GM18907 (cell line): Measurements from ENCODE around the gene NR5A1.

Experiments
- ATAC-seq: cut with Tn5 transposase; IDR thresholded peaks from one replicate; pipeline ENCODE4 v1.9.1; 2021; ENCODE audit warnings: mild to moderate bottlenecking, moderate library complexity; ENCODE audit not compliant: unreplicated experiment

NR5A1 gene

DNA sequence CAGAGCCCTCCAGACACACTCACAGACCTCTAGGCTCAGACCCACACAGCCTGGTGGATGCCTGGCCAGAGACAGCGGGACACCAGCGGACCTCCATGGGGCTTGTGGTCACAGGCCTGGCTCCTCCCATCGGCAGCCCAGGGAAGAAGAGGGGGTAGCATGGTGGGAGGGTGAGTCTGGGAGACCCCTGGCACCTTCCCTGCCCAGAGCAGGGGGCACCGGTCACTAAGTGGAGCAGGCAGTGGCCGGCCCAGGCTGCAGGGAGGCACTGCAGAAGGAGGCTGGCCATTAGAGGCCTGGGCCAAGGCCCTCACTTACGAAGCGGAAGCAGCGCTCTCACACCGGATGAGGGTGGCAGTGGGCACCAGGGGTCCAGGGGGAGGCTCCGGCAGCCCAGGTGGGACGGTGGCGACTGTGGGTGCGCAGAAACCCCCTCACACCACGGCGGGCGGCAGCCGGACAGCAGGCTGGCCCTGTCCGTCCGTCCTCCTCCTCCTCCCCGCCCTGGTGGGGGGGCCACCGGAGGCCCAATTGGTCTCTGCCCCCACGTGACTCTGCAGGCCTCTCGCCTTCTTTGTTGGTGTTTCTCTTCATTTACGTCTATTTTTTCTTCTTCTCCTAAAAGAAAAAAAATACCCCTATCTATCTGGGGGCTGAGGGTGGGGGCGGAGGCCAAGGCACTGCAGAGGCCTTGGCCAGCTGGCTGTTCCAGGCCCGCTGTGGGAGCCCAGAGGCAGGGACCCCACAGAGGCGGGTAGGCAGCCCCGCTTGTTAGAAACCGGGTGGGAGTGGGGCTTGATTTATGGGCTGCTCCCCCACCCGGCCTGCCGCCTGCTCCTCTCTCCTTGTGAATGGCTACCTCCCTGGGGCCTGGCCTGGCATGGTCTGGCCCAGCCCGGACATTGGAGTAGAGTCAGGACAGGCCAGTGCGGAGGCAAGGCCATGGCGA, at the start of gene NR5A1:
TSS of gene NR5A1 (minus strand) at position 469 of the 949 bp plus-strand sequence. CDS start 4,004 bp downstream, outside the sequence.
- no peak for ATAC-seq

DNA sequence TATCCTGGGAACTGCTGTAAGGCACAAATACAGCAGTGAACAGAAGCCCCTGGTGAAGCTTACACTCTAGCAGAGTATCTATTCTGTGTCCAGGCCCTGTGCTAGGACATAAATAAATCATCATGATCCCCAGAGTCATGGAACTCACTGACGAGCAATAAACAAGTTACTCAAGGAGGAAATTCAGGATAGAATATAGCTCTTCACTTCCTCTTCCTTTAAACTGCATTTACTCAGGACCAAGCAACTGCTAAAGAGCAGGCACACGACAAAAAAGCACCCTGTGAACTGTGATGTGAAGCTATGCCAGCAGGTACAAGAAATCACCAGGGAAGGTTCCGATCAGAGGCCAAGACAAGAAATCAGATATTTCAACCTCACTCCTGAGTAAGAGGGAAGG, 47.8 kb upstream of the NR5A1 start:
- ATAC-seq, result no peak

DNA sequence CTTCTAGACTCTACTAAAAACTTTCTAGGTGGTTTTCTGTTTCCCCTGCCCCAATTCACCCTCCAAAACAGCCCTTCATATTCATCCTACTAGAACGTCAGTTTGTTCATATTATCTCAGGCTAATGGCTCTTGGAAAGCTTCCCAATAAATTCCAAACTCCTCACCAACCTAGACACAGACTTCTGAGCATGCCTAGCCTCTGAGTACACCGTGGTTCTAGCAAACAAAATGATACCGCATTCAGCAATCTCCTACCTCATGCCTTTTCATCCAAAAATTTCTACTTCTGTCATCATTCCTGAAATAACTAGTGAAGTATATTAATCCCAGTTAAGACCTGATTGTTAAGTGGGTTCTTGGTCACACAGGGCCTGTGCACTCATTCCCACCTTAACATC, 46.5 kb upstream of the NR5A1 start:
- no peak for ATAC-seq

DNA sequence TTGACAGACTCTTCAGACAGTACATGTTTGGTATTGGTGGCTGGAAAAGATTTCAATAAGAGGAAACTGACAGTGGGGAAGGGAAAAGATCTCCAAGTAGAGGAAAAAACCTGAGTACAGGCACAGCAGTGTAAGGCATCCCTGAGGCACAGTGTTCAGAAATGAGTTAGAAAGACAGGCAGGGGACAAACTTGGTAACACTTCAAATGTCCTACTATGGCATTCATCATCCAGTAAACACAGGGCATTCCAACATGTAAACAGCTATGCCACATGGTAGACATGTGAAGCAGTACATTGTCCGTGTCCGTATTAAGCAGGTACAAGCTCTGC, 45.0 kb upstream of the NR5A1 start:
- no peak for ATAC-seq

DNA sequence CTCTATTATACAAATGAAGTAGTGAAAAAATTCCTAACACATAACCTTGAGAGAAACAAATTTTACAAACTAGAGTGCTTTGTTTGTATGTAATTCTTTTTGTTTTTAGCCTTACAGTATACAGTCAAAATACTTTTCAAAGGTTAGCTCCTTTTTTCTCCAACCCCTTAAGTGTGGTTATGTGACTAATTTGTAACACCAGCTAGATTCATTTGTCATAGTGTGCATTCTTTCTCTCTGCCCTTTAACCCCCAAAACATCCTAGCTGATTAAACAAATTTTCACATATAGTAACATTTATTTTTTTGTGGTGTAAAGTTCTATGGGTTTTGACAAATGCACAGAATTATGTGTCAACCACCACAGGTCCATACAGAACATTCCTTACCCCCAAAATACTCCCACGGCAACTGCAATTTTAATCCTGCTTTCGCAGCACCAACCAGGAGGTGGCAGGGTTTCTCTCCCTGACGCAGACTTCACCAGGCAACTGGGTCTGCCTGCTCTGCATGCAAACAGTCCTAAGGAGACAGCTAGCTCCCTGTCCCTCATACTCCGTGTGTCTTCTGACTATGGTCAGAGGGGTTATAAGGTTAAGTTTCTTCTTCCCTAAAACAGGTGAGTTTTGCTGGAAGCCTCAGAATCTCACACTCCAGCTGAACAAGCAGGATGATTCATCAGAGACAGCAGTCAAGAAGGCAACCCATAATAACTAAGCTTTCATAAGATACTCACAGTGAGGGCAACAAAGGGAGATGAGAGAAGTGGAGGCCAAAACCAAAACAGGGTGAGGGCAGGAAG, 44.5 kb upstream of the NR5A1 start:
- ATAC-seq, result no peak

DNA sequence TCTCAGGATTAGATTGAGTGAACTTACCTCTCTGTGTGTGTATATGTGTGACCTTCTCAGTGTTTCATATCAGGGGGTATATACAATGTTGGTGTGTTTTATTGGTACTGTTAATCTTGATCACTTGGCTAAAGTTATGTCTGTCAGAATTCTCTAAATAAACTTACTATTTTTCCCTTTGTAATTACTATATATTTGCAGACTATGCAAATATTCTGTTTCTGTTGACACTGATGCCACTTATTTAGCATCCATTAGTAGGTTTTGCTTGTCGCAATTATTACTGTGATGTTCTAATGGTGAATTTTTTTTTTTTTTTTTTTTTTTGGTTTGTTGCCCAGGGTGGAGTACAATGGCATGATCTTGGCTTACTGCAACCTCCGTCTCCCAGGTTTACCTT, 42.9 kb upstream of the NR5A1 start:
- no peak for ATAC-seq

DNA sequence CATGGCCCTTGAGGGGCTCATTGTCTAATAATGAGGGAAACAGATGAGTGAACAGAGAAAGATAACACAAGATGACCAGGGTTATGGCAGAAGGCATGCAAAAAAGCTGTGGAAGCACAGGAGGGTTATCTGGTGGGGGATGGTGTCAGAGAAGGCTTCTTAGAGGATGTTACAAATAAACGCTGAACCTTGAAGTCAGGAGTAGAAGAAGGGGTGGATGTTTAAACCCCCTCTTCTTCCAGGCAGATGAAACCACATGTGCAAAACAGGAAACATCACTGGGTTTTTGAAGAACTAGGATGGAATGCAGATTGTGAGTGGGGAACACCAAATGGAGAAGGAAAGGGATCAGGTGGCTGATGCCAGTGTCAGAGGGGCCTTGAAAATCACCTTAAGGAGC, 41.8 kb upstream of the NR5A1 start:
- ATAC-seq, result no peak

DNA sequence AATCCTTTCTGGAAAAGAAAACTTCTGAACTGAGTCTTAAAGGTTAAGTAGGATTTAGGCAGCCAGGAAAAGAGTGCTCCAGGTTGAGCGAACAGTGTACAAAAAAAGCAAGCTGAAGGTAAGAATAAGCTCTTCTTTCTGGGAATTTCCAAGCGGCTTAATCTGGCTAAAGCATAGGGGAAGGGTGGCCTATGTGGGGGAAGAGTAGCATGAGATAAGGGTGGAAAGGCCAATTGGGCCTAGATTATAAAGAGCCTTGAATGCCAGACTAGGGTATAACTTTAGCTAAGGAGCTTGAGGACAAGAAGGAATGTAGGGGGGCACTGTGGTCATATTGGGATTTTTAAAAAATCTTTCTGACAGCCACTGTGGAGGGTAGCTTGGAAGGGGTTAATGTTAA, 37.3 kb upstream of the NR5A1 start:
- no peak for ATAC-seq

DNA sequence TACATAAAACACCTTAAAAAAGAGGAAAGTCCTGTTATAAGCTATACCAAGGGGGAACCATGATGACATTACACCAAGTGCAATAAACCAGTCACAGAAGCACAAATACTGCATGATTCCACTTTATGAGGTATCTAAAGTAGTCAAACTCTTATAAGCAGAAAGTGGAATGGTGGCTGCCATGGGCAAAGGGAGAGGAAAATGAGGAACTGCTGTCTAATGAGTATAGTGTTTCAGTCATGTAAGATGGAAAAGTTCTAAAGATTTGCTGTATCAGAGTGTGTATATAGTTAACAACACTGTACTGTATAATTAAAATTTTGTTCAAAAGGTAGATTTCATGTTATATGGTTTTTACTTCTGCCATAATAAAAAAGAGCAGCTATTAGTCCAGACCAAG, 34.6 kb upstream of the NR5A1 start:
- ATAC-seq, result no peak

DNA sequence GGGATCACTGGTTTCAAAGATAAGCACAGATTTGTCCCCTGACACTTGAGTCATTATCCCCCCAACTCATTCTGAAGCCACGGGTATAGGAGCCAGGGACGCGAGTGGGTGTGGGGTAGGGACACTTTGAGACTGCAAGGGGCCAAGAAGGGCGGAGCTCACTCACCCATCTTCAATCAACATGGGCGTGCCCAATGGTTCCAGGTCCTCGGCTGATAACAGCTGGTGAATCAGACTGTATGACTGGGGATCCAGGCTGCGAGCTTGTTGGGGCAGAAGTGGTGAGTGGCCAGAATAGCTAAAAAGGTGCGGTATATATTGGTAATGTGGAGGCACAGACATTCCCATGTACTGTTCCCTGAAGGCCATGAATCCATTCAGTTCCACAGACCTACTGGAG, 30.7 kb upstream of the NR5A1 start:
- ATAC-seq, result no peak

DNA sequence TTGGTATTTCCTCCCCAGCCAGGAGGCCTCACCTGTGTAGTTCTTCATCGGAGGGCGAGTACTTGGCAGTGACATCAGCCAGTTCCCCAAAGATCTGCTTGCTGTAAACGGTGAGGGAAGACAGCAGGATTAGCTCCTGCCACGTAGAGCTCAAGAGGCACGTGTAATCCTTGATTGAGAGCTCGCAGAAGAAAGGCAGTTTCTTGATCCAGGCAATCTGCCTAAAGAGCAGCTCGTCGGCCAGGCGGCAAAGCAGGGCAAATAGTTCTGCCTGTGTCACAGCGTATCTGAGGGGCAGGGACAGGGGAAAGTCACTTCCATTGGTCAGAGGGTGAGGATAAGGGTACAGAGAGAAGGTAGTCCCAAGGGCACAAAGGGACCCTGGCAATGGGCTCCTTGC, 28.6 kb upstream of the NR5A1 start:
- no peak for ATAC-seq

DNA sequence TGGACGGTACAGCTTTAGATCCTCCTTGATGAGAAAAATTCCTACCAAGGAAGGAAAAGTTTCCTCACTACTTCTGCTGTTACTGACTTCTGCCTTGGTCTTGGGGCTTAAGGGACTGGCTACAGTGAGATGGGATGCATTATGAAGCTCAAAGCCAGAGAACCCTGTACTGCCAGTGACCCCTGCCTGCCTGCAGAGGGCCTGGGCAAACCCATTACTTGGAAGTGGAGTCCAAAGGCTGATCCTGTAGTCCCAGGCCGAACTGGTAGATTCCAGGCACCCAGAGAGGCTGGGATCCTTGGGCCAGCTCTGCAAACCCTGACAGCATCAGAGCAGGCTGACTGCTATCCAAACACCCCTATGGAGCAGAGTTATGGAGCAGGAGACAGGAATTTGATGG, 25.7 kb upstream of the NR5A1 start:
- no peak for ATAC-seq

DNA sequence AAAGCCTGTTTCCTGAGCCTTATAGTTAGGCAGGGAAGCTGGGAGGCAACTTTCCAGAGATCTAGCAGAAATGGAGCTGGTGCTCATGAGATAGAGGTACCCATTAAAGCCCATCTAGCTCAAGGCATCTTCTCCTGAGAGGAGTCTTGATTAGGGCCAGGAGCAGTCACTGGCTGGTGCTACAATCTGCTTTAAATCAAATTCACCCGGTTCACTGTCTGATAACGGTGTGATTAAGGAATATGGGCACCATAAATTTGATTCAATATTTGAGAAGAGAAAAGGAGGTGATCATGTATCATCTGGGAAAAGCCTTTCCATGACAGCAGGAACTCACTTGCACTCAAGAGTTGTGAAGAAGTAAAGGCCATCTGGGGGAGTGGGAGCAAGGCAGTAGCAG, 23.9 kb upstream of the NR5A1 start:
- no peak for ATAC-seq

DNA sequence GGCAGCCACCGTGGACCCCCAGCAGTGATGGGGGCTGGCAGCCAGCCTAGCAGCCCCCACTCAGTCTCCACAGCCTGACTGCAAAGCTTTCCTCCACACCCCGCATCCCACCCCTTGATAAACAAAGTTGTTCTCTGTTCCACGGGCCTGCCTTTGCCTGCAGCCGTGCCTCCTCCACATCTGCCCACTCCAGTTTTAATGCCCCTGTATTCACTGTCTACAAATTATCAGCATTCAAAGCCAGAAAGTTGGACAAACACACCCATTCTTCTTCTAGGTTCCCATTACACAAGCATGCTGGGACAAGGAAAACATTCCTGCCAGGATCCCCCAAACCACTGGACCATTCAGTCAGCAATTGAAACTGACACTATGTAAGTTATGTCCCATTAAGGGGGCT, 23.0 kb upstream of the NR5A1 start:
- ATAC-seq, result no peak

DNA sequence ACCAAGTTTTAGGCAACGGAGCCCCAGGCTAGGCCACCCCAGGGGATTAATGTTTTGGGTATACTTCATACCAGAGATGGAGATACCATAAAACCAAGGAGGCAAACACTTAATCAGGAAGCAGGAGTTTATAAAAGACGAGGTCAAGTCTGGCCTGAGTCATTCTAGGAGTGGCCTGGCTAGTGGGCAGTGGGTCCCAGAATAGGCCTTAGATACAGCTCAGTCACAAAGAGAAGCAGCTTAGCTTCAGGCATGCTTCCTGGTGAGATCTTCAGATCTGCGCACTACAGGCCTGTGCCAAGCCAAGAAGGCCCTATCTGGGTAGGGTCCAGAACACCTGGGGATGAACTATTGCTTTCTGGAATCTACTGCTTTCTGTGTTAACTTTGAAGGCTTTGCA, 20.6 kb upstream of the NR5A1 start:
- ATAC-seq, result no peak

DNA sequence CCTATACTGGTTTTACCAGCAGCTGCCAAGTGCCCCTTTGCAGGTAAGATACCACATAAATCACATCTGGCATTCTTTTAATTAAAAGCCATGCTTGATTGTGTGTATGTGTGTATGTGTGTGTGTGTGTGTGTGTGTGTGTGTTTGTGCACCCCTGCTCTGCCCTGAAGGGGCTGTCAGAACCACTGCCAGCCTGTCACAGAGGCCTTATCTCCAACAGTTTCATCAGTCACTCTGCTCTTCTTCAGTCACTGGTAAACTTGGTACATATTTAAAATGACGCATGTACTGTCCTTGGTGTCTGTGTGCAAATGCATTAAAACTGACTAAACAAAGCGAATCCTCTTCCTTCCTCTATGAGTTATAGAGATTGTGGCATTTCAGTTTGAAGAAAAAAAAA, 19.0 kb upstream of the NR5A1 start:
- no peak for ATAC-seq

DNA sequence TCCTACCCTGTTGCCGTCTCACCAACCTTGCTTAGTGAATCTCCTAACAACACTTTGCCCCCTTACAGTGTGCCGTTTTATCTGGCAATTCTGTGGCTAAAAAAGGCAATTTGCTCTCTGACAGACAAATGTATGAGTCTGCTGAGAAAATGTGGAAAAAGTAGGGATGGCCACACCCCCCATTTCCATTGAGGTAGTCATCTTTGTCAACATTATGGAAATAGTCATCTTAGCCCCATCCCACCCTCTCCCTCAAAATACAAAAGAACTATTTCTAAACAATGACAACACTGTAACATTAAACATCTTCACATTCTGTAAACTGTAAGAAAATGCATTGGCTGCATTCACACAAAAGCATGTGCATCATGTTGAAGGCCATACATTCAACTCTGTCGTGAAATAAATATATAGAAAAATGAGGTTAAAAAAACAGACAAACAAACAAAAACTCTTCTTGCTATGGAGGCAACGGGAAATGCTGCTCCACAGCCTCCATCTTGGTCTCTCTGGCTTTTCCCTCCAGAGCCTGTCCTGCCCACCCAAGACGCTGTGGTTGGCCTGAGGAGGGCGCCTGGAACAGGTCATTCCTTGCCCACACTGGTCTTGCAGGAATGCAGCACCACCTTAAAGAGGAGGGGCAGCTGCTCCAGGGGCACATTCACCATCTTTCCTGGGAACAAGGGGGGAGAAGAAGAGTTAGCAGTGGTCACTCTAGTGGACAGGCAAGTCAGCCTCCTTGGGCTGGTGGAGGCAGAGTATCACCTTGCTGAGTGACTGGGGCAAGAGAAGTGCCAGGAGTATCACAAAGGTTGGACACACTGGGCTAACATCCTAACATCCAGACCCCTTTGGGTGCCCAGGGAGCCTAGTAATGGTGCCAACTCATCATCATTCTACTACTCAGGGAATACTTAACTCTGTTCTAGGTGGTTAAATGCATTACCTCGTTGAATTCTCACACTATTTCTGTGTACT, 15.2 kb upstream of the NR5A1 start:
- ATAC-seq, result no peak

DNA sequence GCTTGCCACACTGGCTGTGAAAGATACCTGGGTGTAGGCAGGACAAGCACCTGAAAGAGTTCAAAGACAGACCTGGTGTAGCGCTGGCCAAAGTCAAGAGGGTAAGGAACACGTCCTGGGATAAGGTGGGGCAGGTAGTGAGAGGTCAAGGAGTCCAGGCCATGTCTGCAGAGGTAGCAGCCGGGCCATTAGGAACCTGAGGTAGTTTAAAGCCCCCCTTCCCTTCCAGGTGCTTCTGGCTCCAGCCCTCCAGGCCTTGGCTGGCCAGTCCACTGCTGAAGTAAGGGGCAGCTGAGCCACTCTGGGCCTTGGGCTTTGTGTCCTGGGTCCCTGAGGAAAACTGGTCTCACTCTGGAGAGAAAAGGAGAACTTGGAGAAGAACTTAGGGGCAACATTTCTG, 13.9 kb upstream of the NR5A1 start:
- ATAC-seq, result no peak

DNA sequence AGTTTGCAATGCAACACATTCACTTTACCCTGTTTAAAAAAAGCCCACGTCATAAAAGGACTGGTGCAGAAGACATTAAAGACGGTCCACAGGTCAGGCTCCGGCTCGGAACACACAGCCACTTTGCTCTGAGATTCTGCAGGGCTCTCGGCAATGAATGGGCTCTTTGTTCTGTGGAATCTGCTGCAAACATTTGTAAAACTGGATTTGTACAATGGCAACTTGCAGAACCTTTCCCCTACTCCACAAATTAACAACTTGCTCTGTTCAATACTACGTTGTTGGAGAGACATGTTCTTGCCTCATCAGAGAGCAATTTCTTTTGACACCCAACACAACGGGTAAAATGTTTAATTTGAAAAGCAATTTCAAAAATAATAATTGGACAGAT, 13.0 kb upstream of the NR5A1 start:
- ATAC-seq, result no peak

DNA sequence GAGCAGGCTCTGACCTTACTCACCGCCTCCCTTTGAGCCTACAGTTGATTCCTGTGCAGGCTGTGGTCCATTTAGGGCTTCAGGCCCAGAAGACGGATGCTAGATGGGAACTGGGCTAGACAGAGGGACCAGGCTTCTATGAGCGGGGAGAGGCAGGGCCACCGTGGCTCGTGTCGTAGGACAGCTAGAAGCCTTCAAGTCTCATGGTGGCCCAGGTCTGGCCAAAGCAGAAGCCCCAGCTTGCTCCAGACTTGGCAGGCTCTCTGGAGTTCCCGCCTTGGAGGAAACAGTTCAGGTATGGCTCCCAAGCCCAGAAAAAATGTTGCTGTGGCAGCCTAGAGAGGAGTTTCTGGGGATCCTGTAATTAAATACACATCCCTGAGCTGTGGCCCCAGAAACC, 10.9 kb upstream of the NR5A1 start:
- no peak for ATAC-seq

DNA sequence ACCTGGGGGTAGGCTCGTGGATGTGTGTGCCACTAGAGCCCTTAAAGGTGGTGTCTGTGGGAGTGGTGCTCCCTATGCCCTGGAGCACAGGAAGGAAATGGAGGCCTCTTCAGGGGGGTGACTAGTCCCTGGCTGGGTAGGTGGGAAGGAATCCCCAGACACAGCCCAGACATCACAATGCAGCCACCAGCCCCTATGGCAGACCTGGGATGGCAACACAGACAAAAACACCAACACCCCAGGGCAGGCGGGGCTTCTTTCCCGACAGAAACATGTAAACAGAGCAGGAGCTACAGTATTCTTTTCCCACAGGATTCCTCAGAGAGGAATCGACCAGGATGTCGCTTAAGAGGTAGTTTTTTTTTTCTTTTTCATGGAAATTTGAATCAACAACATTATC, 10.4 kb upstream of the NR5A1 start:
- no peak for ATAC-seq
